ENCODE results near the gene MAMDC4. TPM values are rescaled to one million over a fixed set of nuclear protein-coding genes. Genes with fewer than 3 reads are reported as not detected.

MAMDC4 gene
- polyA plus RNA-seq, 3 donors = 0.07 to 5.2 TPM; not detected in 1

- H4K20me1 ChIP-seq (ENCODE audit: insufficient read depth, low read length) = peaks cover 28% of the 10 kb centered on the region
- H3K79me2 ChIP-seq (ENCODE audit: insufficient read depth, low read length) = no peaks in the 10 kb centered on the region
- H3K4me3 ChIP-seq (replicated peaks in 1 of 3; ENCODE audit: low read depth in 2 of 3, low read length in 3 of 3) = no peak overlapping the region
- peaks cover 8 to 12% of the 10 kb centered on the region in 2 donors for H3K36me3 Mint-ChIP-seq
- H3K9me3 ChIP-seq (replicated peaks in 1 of 2; ENCODE audit: control insufficient read depth in 1 of 2, insufficient read depth in 1 of 2, low read length in 2 of 2) = no peaks in the 10 kb centered on the region
- no peaks in the 10 kb centered on the region for H3K27me3 ChIP-seq (ENCODE audit: control insufficient read depth in 2 of 2, insufficient read depth in 2 of 2, low read length in 2 of 2)
- no peak for DNase-seq
- peaks cover 10 to 13% of the 10 kb centered on the region in 2 donors for H3K36me3 ChIP-seq (replicated peaks in 1 of 2; ENCODE audit: control insufficient read depth in 1 of 2, insufficient read depth in 2 of 2, low read length in 2 of 2)
- no peaks in the 10 kb centered on the region for H3K4me1 Mint-ChIP-seq
- H3K27ac Mint-ChIP-seq = no peak overlapping the region
- intact Hi-C loops (cut with micrococcal nuclease) = no loop called here
- no peak for TF ChIP-seq CTCF (IDR thresholded peaks at IDR 0.05)
- no peak overlapping the region for H2AFZ ChIP-seq (ENCODE audit: insufficient read depth, low read depth, low read length, poor library complexity, severe bottlenecking)
- H3K9ac ChIP-seq (ENCODE audit: insufficient read depth, low read length, poor library complexity, severe bottlenecking) = no peak overlapping the region
- H3K27ac ChIP-seq (ENCODE audit: low read depth in 1 of 2, low read length in 2 of 2) = no peak overlapping the region
- WGBS (ENCODE audit: insufficient coverage) = 76% methylated on average over 11 of the region's 14 CpGs
- H3K27me3 Mint-ChIP-seq (ENCODE audit: low read depth in 3 of 3) = no peaks in the 10 kb centered on the region
- H3K4me3 Mint-ChIP-seq = no peak overlapping the region
- no peaks in the 10 kb centered on the region for H3K9me3 Mint-ChIP-seq
- no peaks in the 10 kb centered on the region for H3K4me1 ChIP-seq (ENCODE audit: control insufficient read depth in 1 of 2, insufficient read depth in 2 of 2, low read length in 2 of 2)
- no peak overlapping the region for H3K4me2 ChIP-seq (replicated peaks; ENCODE audit: extremely low read depth, low read length, poor library complexity, severe bottlenecking)
These were observed 4.5 kb downstream of the MAMDC4 start for GRCh38 chr9:136856541-136857141.

GRCh38 chr9:136857166-136857565, 5.0 kb downstream of the MAMDC4 start:
- no peaks in the 10 kb centered on the region for H3K9me3 ChIP-seq (replicated peaks in 1 of 2; ENCODE audit: control insufficient read depth in 1 of 2, insufficient read depth in 1 of 2, low read length in 2 of 2)
- no peak overlapping the region for H3K27ac ChIP-seq (ENCODE audit: low read depth in 1 of 2, low read length in 2 of 2)
- Mint-ChIP-seq H3K36me3 (peaks cover 12 to 16% of the 10 kb centered on the region in 2 donors), H3K9me3 (no peaks in the 10 kb centered on the region), H3K4me3 (no peak overlapping the region), H3K27me3 (ENCODE audit: low read depth in 3 of 3) (no peaks in the 10 kb centered on the region), H3K27ac (no peak overlapping the region), H3K4me1 (no peaks in the 10 kb centered on the region)
- no peak overlapping the region for H3K4me2 ChIP-seq (replicated peaks; ENCODE audit: extremely low read depth, low read length, poor library complexity, severe bottlenecking)
- intact Hi-C loops (cut with micrococcal nuclease) = no loop called here
- H3K4me1 ChIP-seq (ENCODE audit: control insufficient read depth in 1 of 2, insufficient read depth in 2 of 2, low read length in 2 of 2) = no peaks in the 10 kb centered on the region
- H3K4me3 ChIP-seq (replicated peaks in 1 of 3; ENCODE audit: low read depth in 2 of 3, low read length in 3 of 3) = no peak overlapping the region
- H3K36me3 ChIP-seq (replicated peaks in 1 of 2; ENCODE audit: control insufficient read depth in 1 of 2, insufficient read depth in 2 of 2, low read length in 2 of 2) = peaks cover 16 to 18% of the 10 kb centered on the region in 2 donors
- no peaks in the 10 kb centered on the region for H3K79me2 ChIP-seq (ENCODE audit: insufficient read depth, low read length)
- TF ChIP-seq CTCF (IDR thresholded peaks at IDR 0.05) = no peak
- H3K9ac ChIP-seq (ENCODE audit: insufficient read depth, low read length, poor library complexity, severe bottlenecking) = no peak overlapping the region
- H2AFZ ChIP-seq (ENCODE audit: insufficient read depth, low read depth, low read length, poor library complexity, severe bottlenecking) = no peak overlapping the region
- H3K27me3 ChIP-seq (ENCODE audit: control insufficient read depth in 2 of 2, insufficient read depth in 2 of 2, low read length in 2 of 2) = no peaks in the 10 kb centered on the region
- 95% methylated on average over 14 of the region's 19 CpGs for WGBS (ENCODE audit: insufficient coverage)
- no peak for DNase-seq
- H4K20me1 ChIP-seq (ENCODE audit: insufficient read depth, low read length) = peaks cover 28% of the 10 kb centered on the region

All from CD14-positive monocyte (primary cell).